ENCODE measurements around the gene TBC1D13.
A peak's percentile ranks its signal among the peaks of the same experiment; 100 is the strongest.

TBC1D13 gene

DNA sequence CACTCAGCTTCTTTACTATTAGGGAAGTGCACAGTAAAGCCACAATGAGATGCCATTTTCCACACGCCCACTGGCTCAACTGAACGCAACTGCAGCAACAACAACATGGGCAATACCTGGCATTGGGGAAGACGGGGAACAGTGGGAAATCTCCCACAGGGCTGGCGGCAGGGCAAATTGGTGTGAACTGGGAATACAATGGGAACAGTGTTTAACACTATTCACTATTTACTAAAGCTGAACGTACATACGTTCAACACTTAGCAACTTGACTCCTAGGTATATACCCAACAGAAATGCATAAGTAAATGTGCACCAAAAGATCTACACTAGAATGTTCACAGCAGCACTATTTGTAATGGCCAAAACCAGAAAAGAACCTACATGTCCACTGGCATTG lies 29.5 kb upstream of the TBC1D13 start:
- ChIA-PET CTCF (interaction anchor here (1.0 kb wide), 1 partner anchor 24 kb away, joined by 3 read pairs; no protein-coding TSS in a partner anchor), POLR2A (interaction anchor here (0.5 kb wide), 1 partner anchor 9 kb away, joined by 6 read pairs; no protein-coding TSS in a partner anchor)
- peaks cover 0 to 5% (median 1%) of the 10 kb centered on the region in 4 experiments for H3K4me1 ChIP-seq (ENCODE audit: control extremely low read depth in 1 of 4, control insufficient read depth in 4 of 4, insufficient read depth in 4 of 4, low read length in 3 of 4)
- no peaks in the 10 kb centered on the region for H3K9me3 ChIP-seq (ENCODE audit: control extremely low read depth in 1 of 5, control insufficient read depth in 4 of 5, insufficient read depth in 2 of 5, low read depth in 1 of 5, low read length in 4 of 5)
- peak in 2 of 3 donors; percentile 44 to 46 for DNase-seq
- no peak overlapping the region for H3K4me3 ChIP-seq (ENCODE audit: control insufficient read depth in 1 of 7, extremely low read depth in 1 of 7, insufficient read depth in 4 of 7, low read depth in 2 of 7, low read length in 6 of 7)
- H3K27me3 ChIP-seq (replicated peaks in 2 of 5; ENCODE audit: control insufficient read depth in 4 of 5, insufficient read depth in 5 of 5, low read length in 4 of 5): no peaks in the 10 kb centered on the region
- no peak overlapping the region for H3K27ac ChIP-seq (ENCODE audit: insufficient read depth in 1 of 2, low read depth in 1 of 2, low read length in 2 of 2, poor library complexity in 1 of 2, severe bottlenecking in 2 of 2)
- WGBS (ENCODE audit: insufficient coverage): 87% methylated on average over 3 of the region's 6 CpGs
- peaks cover 11 to 31% (median 25%) of the 10 kb centered on the region in 4 experiments for H3K36me3 ChIP-seq (ENCODE audit: control insufficient read depth in 4 of 4, insufficient read depth in 4 of 4, low read length in 3 of 4)

DNA sequence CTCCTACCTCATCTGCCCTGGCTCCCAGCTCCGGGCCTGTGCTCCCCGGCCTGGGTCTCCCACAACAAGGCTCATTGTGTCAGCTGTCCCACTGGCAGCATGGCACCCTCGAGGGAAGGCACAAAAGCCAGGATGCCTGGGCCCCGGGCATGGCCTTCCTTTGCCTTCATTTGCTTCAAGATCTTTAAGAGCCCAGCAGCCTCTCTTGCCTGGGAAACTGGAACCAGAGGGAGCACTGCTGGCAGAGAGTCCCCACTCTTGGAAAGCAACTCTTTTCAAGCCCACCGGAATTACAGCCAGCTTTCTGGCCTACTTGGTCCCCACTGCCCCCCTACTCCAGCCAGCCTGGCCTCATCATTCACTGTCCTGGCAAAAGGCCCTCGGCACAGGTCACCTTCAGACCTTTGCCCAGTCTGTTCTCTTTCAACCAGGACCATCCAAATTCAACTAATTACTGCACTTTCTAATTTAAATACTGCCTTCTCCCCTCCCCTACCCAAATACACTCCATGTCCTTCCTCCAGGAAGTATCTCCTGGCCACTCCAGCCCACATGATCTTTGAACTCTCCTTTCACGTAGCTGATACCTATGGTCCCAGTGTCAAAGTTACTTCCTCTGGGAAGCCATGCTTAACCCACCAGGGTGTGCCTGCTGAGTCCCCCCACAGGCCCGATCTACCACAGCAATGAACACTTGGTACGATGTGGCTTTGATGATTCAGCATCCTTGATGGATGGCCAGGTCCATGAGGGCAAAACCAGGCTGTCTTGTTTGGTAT lies 24.2 kb upstream of the TBC1D13 start:
- peaks cover 3 to 12% (median 9%) of the 10 kb centered on the region in 4 experiments for H3K36me3 ChIP-seq (ENCODE audit: control insufficient read depth in 4 of 4, insufficient read depth in 4 of 4, low read length in 3 of 4)
- H3K27ac ChIP-seq (ENCODE audit: insufficient read depth in 1 of 2, low read depth in 1 of 2, low read length in 2 of 2, poor library complexity in 1 of 2, severe bottlenecking in 2 of 2): no peak overlapping the region
- DNase-seq: peak in 2 of 3 donors; percentile 54 to 55
- WGBS (ENCODE audit: insufficient coverage): 69% methylated on average over 6 of the region's 9 CpGs
- ChIA-PET CTCF (interaction anchor here (1.2 to 1.5 kb wide), 4 partner anchors 8 to 49 kb away, joined by 3 to 7 read pairs (median 4); no protein-coding TSS in a partner anchor), POLR2A (interaction anchor here (0.7 kb wide), 1 partner anchor 29 kb away, joined by 13 read pairs; no protein-coding TSS in a partner anchor)
- no peak overlapping the region for H3K4me3 ChIP-seq (ENCODE audit: control insufficient read depth in 1 of 7, extremely low read depth in 1 of 7, insufficient read depth in 4 of 7, low read depth in 2 of 7, low read length in 6 of 7)
- no peaks in the 10 kb centered on the region for H3K27me3 ChIP-seq (replicated peaks in 2 of 5; ENCODE audit: control insufficient read depth in 4 of 5, insufficient read depth in 5 of 5, low read length in 4 of 5)
- H3K9me3 ChIP-seq (ENCODE audit: control extremely low read depth in 1 of 5, control insufficient read depth in 4 of 5, insufficient read depth in 2 of 5, low read depth in 1 of 5, low read length in 4 of 5): no peaks in the 10 kb centered on the region
- H3K4me1 ChIP-seq (ENCODE audit: control extremely low read depth in 1 of 4, control insufficient read depth in 4 of 4, insufficient read depth in 4 of 4, low read length in 3 of 4): peaks cover 0 to 20% (median 13%) of the 10 kb centered on the region in 4 experiments

DNA sequence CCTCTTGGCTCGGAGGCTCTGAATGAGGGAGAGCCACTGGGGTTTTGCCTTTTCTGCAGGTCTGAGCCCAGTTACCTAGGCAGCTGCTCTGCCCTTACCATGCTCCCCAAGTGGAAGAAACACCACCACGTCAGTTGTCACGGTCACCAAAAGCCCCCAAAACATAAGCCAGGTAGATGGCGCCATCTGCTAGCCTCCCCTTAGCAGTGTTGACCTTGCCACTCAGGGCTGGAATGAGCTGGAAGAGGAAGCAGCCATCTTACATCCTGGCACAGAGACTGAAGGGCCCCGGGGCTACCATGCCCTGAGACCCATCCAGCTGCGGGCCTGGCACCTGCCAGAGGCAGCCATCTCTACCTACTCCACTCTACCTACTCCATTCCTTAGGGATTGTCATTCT lies 22.7 kb upstream of the TBC1D13 start:
- Histone ChIP-seq H3K27ac (ENCODE audit: insufficient read depth in 1 of 2, low read depth in 1 of 2, low read length in 2 of 2, poor library complexity in 1 of 2, severe bottlenecking in 2 of 2) (no peak overlapping the region), H3K4me3 (ENCODE audit: control insufficient read depth in 1 of 7, extremely low read depth in 1 of 7, insufficient read depth in 4 of 7, low read depth in 2 of 7, low read length in 6 of 7) (no peak overlapping the region), H3K9me3 (ENCODE audit: control extremely low read depth in 1 of 5, control insufficient read depth in 4 of 5, insufficient read depth in 2 of 5, low read depth in 1 of 5, low read length in 4 of 5) (no peaks in the 10 kb centered on the region), H3K27me3 (replicated peaks in 2 of 5; ENCODE audit: control insufficient read depth in 4 of 5, insufficient read depth in 5 of 5, low read length in 4 of 5) (no peaks in the 10 kb centered on the region), H3K4me1 (ENCODE audit: control extremely low read depth in 1 of 4, control insufficient read depth in 4 of 4, insufficient read depth in 4 of 4, low read length in 3 of 4) (peaks cover 0 to 20% (median 11%) of the 10 kb centered on the region in 4 experiments), H3K36me3 (ENCODE audit: control insufficient read depth in 4 of 4, insufficient read depth in 4 of 4, low read length in 3 of 4) (peaks cover 6 to 15% (median 10%) of the 10 kb centered on the region in 4 experiments)
- 85% methylated on average over 4 of the region's 6 CpGs for WGBS (ENCODE audit: insufficient coverage)
- ChIA-PET POLR2A (interaction anchor here (1.0 kb wide), 1 partner anchor 16 kb away, joined by 3 read pairs; no protein-coding TSS in a partner anchor), CTCF (interaction anchor here (0.9 to 2.1 kb wide), 5 partner anchors 18 to 65 kb away, joined by 3 to 8 read pairs (median 4); partner anchors contain the start of gene SPOUT1)
- DNase-seq: peak in 2 of 3 donors; percentile 73 to 78

DNA sequence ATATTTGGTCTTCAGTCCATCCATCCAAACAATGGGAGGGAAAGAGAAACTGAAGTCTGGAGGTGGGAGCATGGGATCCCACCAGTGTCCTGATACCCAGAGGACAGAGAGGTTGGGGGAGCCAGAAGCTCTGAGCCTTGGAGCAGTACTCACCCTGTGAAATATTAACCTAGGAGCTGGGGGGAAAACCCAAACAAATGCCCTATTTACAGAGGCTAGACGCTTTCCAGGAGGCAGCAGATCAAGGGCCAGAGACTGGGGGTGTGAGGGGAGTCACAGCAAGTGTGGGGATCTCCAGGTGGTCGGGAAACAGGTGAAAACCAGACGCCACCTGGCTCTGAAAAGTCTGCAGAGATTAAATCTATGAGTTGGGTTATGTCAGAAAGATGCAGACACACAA lies 21.6 kb upstream of the TBC1D13 start:
- POLR2A ChIA-PET: no interaction called here
- DNase-seq: no peak
- H3K4me3 ChIP-seq (ENCODE audit: control insufficient read depth in 1 of 7, extremely low read depth in 1 of 7, insufficient read depth in 4 of 7, low read depth in 2 of 7, low read length in 6 of 7): no peak overlapping the region
- H3K36me3 ChIP-seq (ENCODE audit: control insufficient read depth in 4 of 4, insufficient read depth in 4 of 4, low read length in 3 of 4): peaks cover 6 to 15% (median 10%) of the 10 kb centered on the region in 4 experiments
- peaks cover under 1 to 24% (median 15%) of the 10 kb centered on the region in 4 experiments for H3K4me1 ChIP-seq (ENCODE audit: control extremely low read depth in 1 of 4, control insufficient read depth in 4 of 4, insufficient read depth in 4 of 4, low read length in 3 of 4)
- WGBS (ENCODE audit: insufficient coverage): 100% methylated on average over 3 of the region's 3 CpGs
- no peak overlapping the region for H3K27ac ChIP-seq (ENCODE audit: insufficient read depth in 1 of 2, low read depth in 1 of 2, low read length in 2 of 2, poor library complexity in 1 of 2, severe bottlenecking in 2 of 2)
- H3K27me3 ChIP-seq (replicated peaks in 2 of 5; ENCODE audit: control insufficient read depth in 4 of 5, insufficient read depth in 5 of 5, low read length in 4 of 5): no peaks in the 10 kb centered on the region
- H3K9me3 ChIP-seq (ENCODE audit: control extremely low read depth in 1 of 5, control insufficient read depth in 4 of 5, insufficient read depth in 2 of 5, low read depth in 1 of 5, low read length in 4 of 5): no peaks in the 10 kb centered on the region
- CTCF ChIA-PET: interaction anchor here (1.4 to 2.1 kb wide), 2 partner anchors 17 to 34 kb away, joined by 3 to 8 read pairs; no protein-coding TSS in a partner anchor

DNA sequence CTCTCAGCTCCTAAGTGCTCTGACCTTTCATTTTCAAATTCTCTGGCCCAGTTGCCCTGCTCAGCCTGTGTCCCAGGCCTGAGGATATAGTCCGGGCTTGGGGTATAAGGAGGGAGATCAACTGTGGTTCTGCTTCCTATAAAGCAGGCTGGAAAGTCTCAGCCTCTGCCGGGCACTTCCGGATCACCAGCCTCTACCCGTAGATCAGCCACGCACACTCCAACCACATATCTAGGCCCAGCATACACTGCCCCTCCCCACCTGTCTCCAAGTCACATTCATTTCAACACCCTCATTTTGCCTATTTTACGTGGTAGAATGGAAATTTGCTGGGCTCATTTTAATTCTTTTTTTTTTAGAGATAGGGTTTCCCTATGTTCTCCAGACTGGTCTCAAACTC lies 18.4 kb upstream of the TBC1D13 start:
- WGBS (ENCODE audit: insufficient coverage): 95% methylated on average over 6 of the region's 6 CpGs
- Histone ChIP-seq H3K36me3 (ENCODE audit: control insufficient read depth in 4 of 4, insufficient read depth in 4 of 4, low read length in 3 of 4) (peaks cover 3 to 15% (median 7%) of the 10 kb centered on the region in 4 experiments), H3K4me1 (ENCODE audit: control extremely low read depth in 1 of 4, control insufficient read depth in 4 of 4, insufficient read depth in 4 of 4, low read length in 3 of 4) (peaks cover 2 to 28% (median 19%) of the 10 kb centered on the region in 4 experiments), H3K27ac (ENCODE audit: insufficient read depth in 1 of 2, low read depth in 1 of 2, low read length in 2 of 2, poor library complexity in 1 of 2, severe bottlenecking in 2 of 2) (no peak overlapping the region), H3K4me3 (ENCODE audit: control insufficient read depth in 1 of 7, extremely low read depth in 1 of 7, insufficient read depth in 4 of 7, low read depth in 2 of 7, low read length in 6 of 7) (no peak overlapping the region), H3K9me3 (ENCODE audit: control extremely low read depth in 1 of 5, control insufficient read depth in 4 of 5, insufficient read depth in 2 of 5, low read depth in 1 of 5, low read length in 4 of 5) (no peaks in the 10 kb centered on the region), H3K27me3 (replicated peaks in 2 of 5; ENCODE audit: control insufficient read depth in 4 of 5, insufficient read depth in 5 of 5, low read length in 4 of 5) (no peaks in the 10 kb centered on the region)
- ChIA-PET POLR2A (no interaction called here), CTCF (no interaction called here)
- no peak for DNase-seq

DNA sequence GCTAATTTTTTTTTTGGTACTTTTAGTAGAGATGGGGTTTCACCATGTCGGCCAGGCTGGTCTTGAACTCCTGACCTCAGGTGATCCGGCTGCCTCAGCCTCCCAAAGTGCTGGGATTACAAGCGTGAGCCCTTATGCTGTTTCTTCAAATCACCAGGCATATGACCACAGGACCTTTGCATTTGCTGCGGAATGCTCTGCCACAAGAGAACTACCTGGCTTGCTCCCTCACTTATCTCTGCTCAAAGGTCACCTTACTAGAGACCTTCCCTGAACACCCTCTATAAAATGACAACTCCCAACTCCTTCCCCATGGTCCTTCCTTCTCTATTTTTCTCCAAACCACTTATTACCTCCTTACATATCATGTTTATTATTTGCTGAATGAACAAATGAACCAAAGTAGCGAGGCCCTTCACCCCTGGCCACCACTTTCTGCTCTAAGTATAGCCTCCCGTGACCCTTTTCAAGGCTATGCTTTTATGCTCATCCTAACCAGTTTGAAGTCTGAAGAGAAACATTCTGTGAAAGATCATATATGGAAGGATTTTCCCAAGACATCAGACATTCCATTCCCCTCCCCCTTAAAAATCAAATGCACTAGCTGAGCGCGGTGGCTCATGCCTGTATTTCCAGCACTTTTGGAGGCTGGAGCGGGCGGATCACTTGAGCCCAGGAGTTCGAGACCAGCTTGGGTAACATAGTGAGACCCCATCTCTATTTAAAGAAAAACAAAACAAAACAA lies 16.6 kb upstream of the TBC1D13 start:
- WGBS (ENCODE audit: insufficient coverage): 92% methylated on average over 8 of the region's 11 CpGs
- POLR2A ChIA-PET: interaction anchor here (0.6 to 1.9 kb wide), 5 partner anchors 9 to 37 kb away, joined by 3 to 11 read pairs (median 5); no protein-coding TSS in a partner anchor
- H3K36me3 ChIP-seq (ENCODE audit: control insufficient read depth in 4 of 4, insufficient read depth in 4 of 4, low read length in 3 of 4): peaks cover 3 to 10% (median 7%) of the 10 kb centered on the region in 4 experiments
- CTCF ChIA-PET: interaction anchor here (0.9 to 4.1 kb wide), 5 partner anchors 9 to 37 kb away, joined by 3 to 18 read pairs (median 5); no protein-coding TSS in a partner anchor
- H3K27me3 ChIP-seq (replicated peaks in 2 of 5; ENCODE audit: control insufficient read depth in 4 of 5, insufficient read depth in 5 of 5, low read length in 4 of 5): no peaks in the 10 kb centered on the region
- no peaks in the 10 kb centered on the region for H3K9me3 ChIP-seq (ENCODE audit: control extremely low read depth in 1 of 5, control insufficient read depth in 4 of 5, insufficient read depth in 2 of 5, low read depth in 1 of 5, low read length in 4 of 5)
- H3K4me1 ChIP-seq (ENCODE audit: control extremely low read depth in 1 of 4, control insufficient read depth in 4 of 4, insufficient read depth in 4 of 4, low read length in 3 of 4): peaks cover 2 to 17% (median 13%) of the 10 kb centered on the region in 4 experiments
- H3K4me3 ChIP-seq (ENCODE audit: control insufficient read depth in 1 of 7, extremely low read depth in 1 of 7, insufficient read depth in 4 of 7, low read depth in 2 of 7, low read length in 6 of 7): peak overlapping the region; percentile 70 to 100 (median 98)
- H3K27ac ChIP-seq (ENCODE audit: insufficient read depth in 1 of 2, low read depth in 1 of 2, low read length in 2 of 2, poor library complexity in 1 of 2, severe bottlenecking in 2 of 2): peak overlapping the region; percentile 92 to 97
- no peak for DNase-seq
